Brain microvascular endothelial cell (primary cell): ENCODE results near the gene EZH2.

Experiments
- DNase-seq: peaks from one replicate; pipeline ENCODE4 v3.0.0-alpha.2; 2020
- H3K27ac ChIP-seq: fragments of 250-450 bp; sonication (Bioruptor Pico); 2 replicates; pipeline ENCODE4 v1.5.1; 2020; ENCODE audit warnings: mild to moderate bottlenecking, moderate library complexity
- H3K27me3 ChIP-seq: fragments of 250-450 bp; sonication (Bioruptor Pico); replicated peaks from 2 replicates; pipeline ENCODE4 v1.5.1; 2020; ENCODE audit warnings: mild to moderate bottlenecking
- H3K36me3 ChIP-seq: fragments of 250-450 bp; sonication (Bioruptor Pico); replicated peaks from 2 replicates; pipeline ENCODE4 v1.5.1; 2020; ENCODE audit warnings: mild to moderate bottlenecking
- H3K4me3 ChIP-seq: 2 replicates; pipeline ENCODE4 v1.5.1; 2011; ENCODE audit warnings: low read depth, mild to moderate bottlenecking, control low read depth, low read length, moderate library complexity
- CTCF ChIP-seq: IDR thresholded peaks from 2 replicates; pipeline ENCODE4 v1.5.1; 2011; ENCODE audit warnings: low read depth, mild to moderate bottlenecking, moderate library complexity, low read length, control low read depth, inconsistent platforms; ENCODE audit errors: missing control alignments
- in situ Hi-C: cut with HindIII; loops from 2 replicates; pipeline ENCODE4 v1.10.0; 2017; ENCODE audit warnings: low sequenced_read_pairs, low pct_ligation_motif_present

EZH2 gene

DNA sequence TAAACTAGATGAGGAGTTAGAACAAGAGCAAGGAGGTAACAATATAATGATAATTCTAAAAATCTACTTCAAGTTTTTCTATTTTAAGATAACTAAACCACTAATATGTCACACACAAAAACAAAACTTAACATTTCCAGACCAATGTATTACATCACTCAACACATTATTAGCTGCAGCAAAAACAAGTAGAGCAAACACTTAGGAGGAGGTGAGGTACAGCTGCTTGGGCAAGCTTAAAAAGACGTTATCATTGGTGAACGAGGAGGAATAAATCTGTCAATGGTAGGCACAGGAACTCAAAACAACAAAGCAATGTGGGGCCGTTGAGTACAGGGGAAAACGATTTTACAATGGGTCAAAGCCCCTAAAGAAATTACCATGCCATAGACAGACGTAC, 58.8 kb downstream of the EZH2 start:
- no peak for TF ChIP-seq CTCF
- in situ Hi-C loops, result no loop called here
- Histone ChIP-seq H3K27ac (no peak overlapping the region), H3K4me3 (no peak overlapping the region), H3K36me3 (no peaks in the 10 kb centered on the region), H3K27me3 (no peaks in the 10 kb centered on the region)
- DNase-seq, result no peak

GRCh38 chr7:148824864-148825263, 59.2 kb downstream of the EZH2 start:
- Histone ChIP-seq H3K36me3 (no peaks in the 10 kb centered on the region), H3K27me3 (no peaks in the 10 kb centered on the region), H3K27ac (no peak overlapping the region), H3K4me3 (no peak overlapping the region)
- DNase-seq, result no peak
- in situ Hi-C loops, result no loop called here
- TF ChIP-seq CTCF, result no peak

GRCh38 chr7:148821422-148821821, 62.7 kb downstream of the EZH2 start:
- no peak overlapping the region for H3K27ac ChIP-seq
- no peaks in the 10 kb centered on the region for H3K36me3 ChIP-seq
- in situ Hi-C loops, result no loop called here
- no peak overlapping the region for H3K4me3 ChIP-seq
- no peak for TF ChIP-seq CTCF
- H3K27me3 ChIP-seq, result no peaks in the 10 kb centered on the region
- no peak for DNase-seq

DNA sequence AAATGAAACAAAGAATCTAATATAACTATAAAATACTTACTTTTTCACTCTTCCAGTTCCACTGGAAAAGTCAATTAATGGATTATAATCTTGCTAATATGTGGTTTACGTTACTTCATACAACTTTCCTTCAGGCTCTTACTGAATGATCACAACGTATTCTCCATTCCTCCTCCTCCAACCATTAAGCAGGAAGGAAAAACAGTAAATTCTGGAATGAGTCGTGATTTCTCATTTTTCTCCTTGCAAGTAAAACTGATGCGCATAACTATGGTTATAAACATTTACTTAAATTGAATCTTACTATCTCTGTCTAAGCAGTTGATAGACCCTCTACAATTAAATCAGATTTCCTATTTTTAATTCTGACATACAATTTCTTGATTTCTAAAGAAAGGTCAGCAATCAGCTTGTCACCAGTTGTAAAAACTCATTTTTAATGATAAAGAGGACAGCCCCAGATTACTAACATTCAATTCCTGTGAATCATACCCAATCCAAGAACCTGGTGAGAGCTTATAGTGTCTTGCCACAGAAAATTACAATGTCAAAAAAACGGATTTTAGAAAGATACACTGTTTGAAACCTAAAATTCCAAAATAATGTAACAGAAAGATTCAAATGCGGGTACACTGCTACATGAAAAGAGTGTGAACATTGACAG, 64.3 kb downstream of the EZH2 start:
- Histone ChIP-seq H3K4me3 (no peak overlapping the region), H3K27ac (no peak overlapping the region), H3K27me3 (no peaks in the 10 kb centered on the region), H3K36me3 (no peaks in the 10 kb centered on the region)
- in situ Hi-C loops, result no loop called here
- DNase-seq, result no peak
- no peak for TF ChIP-seq CTCF

- no peak for TF ChIP-seq CTCF
- in situ Hi-C loops, result no loop called here
- Histone ChIP-seq H3K27me3 (no peaks in the 10 kb centered on the region), H3K36me3 (no peaks in the 10 kb centered on the region), H3K27ac (no peak overlapping the region), H3K4me3 (no peak overlapping the region)
- no peak for DNase-seq
These were observed 68.5 kb downstream of the EZH2 start for GRCh38 chr7:148815612-148816011.

GRCh38 chr7:148814922-148815559, 69.0 kb downstream of the EZH2 start:
- TF ChIP-seq CTCF, result no peak
- no peaks in the 10 kb centered on the region for H3K36me3 ChIP-seq

More at GRCh38 chr7:148814922-148815559, 69.0 kb downstream of the EZH2 start:
- no peak overlapping the region for H3K4me3 ChIP-seq
- H3K27ac ChIP-seq, result no peak overlapping the region
- DNase-seq, result no peak
- H3K27me3 ChIP-seq, result no peaks in the 10 kb centered on the region
- in situ Hi-C loops, result no loop called here
